HG02885 (cell line): Measurements from ENCODE around the gene SLC47A2.

ENCODE experiments used
- ATAC-seq: cut with Tn5 transposase; IDR thresholded peaks from one replicate; pipeline ENCODE4 v1.9.1; 2021; ENCODE audit warnings: mild to moderate bottlenecking; ENCODE audit not compliant: unreplicated experiment, poor library complexity

Gene SLC47A2

GRCh38 chr17:19729900-19730299 lies 13.5 kb upstream of the SLC47A2 start:
- ATAC-seq = no peak

- no peak for ATAC-seq
These were observed 11.7 kb upstream of the SLC47A2 start for GRCh38 chr17:19728084-19728495.

GRCh38 chr17:19727501-19728078 lies 11.2 kb upstream of the SLC47A2 start:
- no peak for ATAC-seq

- no peak for ATAC-seq
These were observed 10.4 kb upstream of the SLC47A2 start for GRCh38 chr17:19726631-19727376.

GRCh38 chr17:19725486-19725885 lies 9.1 kb upstream of the SLC47A2 start:
- ATAC-seq = no peak

GRCh38 chr17:19724501-19725420 lies 8.4 kb upstream of the SLC47A2 start:
- no peak for ATAC-seq

- ATAC-seq = no peak
These were observed 7.6 kb upstream of the SLC47A2 start for GRCh38 chr17:19723964-19724363.

- ATAC-seq = no peak
These were observed 4.4 kb upstream of the SLC47A2 start for GRCh38 chr17:19720631-19721426.

GRCh38 chr17:19720210-19720475 lies 3.8 kb upstream of the SLC47A2 start:
- ATAC-seq = no peak

GRCh38 chr17:19719355-19720209 lies 3.2 kb upstream of the SLC47A2 start:
- no peak for ATAC-seq

GRCh38 chr17:19718613-19719354 lies 2.4 kb upstream of the SLC47A2 start:
- no peak for ATAC-seq

GRCh38 chr17:19718041-19718612 lies 1.7 kb upstream of the SLC47A2 start:
- ATAC-seq = no peak

GRCh38 chr17:19717411-19717908 lies 1.1 kb upstream of the SLC47A2 start:
- no peak for ATAC-seq

GRCh38 chr17:19717031-19717360 lies 612 bp upstream of the SLC47A2 start:
- ATAC-seq = no peak

GRCh38 chr17:19714542-19715411 lies 1.6 kb downstream of the SLC47A2 start:
- no peak for ATAC-seq

GRCh38 chr17:19713901-19714361 lies 2.5 kb downstream of the SLC47A2 start:
- ATAC-seq = no peak

- no peak for ATAC-seq
These were observed 2.9 kb downstream of the SLC47A2 start for GRCh38 chr17:19713462-19713861.
